Endothelial cell of umbilical vein (primary cell): ENCODE measurements around the gene ARTN.

Source experiments
- CTCF ChIP-seq, 2 donors: IDR thresholded peaks; 1 replicate in 1 of 2; 2 replicates in 1 of 2; pipeline ENCODE4 v1.5.1; 2011; ENCODE audit warnings: low read length in 2 of 2, mild to moderate bottlenecking in 2 of 2, moderate library complexity in 2 of 2, control low read depth in 1 of 2, inconsistent platforms in 1 of 2, low read depth in 1 of 2; ENCODE audit not compliant: insufficient read depth in 1 of 2; ENCODE audit errors: extremely low read depth in 1 of 2
- MAX ChIP-seq: IDR thresholded peaks from 2 replicates; pipeline ENCODE4 v1.6.1; 2011; ENCODE audit not compliant: insufficient read depth, insufficient read length
- POLR2A ChIP-seq: IDR thresholded peaks from 2 replicates; pipeline ENCODE4 v1.6.1; 2012; ENCODE audit warnings: low read depth, mild to moderate bottlenecking, control low read depth, low read length
- POLR2AphosphoS5 ChIP-seq: IDR thresholded peaks from 2 replicates; pipeline ENCODE4 v1.6.1; 2012; ENCODE audit warnings: low read depth, mild to moderate bottlenecking, control low read depth, low read length, moderate library complexity; ENCODE audit not compliant: insufficient read depth

- TF ChIP-seq CTCF (IDR thresholded peaks at IDR 0.05; ENCODE audit: extremely low read depth in 1 of 2, insufficient read depth in 1 of 2, low read depth in 1 of 2, low read length in 2 of 2) (no peak), POLR2AphosphoS5 (no peak), POLR2A (no peak), MAX (no peak)
These were observed 52.5 kb downstream of the ARTN start for GRCh38 chr1:43985984-43986595.
